ENCODE data around the gene PRR18. TPM values are rescaled to one million over a fixed set of nuclear protein-coding genes. Genes with fewer than 3 reads are reported as not detected.
A peak's percentile ranks its signal among the peaks of the same experiment; 100 is the strongest.

PRR18 gene
- total and polyA plus RNA-seq, 2 of the 13 experiments (the other 11 are each of a cell fraction or from before 2014, with no cell fraction given), result 0.04 TPM

GRCh38 chr6:166342349-166343149 lies 34.4 kb upstream of the PRR18 start, which contains the start of gene SFT2D1 (continued):
- TF ChIP-seq, protein P1, sequence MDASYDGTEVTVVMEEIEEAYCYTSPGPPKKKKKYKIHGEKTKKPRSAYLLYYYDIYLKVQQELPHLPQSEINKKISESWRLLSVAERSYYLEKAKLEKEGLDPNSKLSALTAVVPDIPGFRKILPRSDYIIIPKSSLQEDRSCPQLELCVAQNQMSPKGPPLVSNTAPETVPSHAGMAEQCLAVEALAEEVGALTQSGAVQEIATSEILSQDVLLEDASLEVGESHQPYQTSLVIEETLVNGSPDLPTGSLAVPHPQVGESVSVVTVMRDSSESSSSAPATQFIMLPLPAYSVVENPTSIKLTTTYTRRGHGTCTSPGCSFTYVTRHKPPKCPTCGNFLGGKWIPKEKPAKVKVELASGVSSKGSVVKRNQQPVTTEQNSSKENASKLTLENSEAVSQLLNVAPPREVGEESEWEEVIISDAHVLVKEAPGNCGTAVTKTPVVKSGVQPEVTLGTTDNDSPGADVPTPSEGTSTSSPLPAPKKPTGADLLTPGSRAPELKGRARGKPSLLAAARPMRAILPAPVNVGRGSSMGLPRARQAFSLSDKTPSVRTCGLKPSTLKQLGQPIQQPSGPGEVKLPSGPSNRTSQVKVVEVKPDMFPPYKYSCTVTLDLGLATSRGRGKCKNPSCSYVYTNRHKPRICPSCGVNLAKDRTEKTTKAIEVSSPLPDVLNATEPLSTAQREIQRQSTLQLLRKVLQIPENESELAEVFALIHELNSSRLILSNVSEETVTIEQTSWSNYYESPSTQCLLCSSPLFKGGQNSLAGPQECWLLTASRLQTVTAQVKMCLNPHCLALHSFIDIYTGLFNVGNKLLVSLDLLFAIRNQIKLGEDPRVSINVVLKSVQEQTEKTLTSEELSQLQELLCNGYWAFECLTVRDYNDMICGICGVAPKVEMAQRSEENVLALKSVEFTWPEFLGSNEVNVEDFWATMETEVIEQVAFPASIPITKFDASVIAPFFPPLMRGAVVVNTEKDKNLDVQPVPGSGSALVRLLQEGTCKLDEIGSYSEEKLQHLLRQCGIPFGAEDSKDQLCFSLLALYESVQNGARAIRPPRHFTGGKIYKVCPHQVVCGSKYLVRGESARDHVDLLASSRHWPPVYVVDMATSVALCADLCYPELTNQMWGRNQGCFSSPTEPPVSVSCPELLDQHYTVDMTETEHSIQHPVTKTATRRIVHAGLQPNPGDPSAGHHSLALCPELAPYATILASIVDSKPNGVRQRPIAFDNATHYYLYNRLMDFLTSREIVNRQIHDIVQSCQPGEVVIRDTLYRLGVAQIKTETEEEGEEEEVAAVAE (CRISPR knock-in tag; IDR thresholded peaks at IDR 0.05; ENCODE audit: borderline replicate concordance), result no peak; the same call in none of the 2 replicates
- peak; percentile 98 for TF ChIP-seq DMAP1 (CRISPR knock-in tag; IDR thresholded peaks at IDR 0.05)
- no peak for TF ChIP-seq ZNF644 (CRISPR knock-in tag; IDR thresholded peaks at IDR 0.05; ENCODE audit: low read depth)
- no peak for TF ChIP-seq GTF3A (CRISPR knock-in tag; conservative IDR thresholded peaks at IDR 0.05)
- peak; percentile 74 for TF ChIP-seq SP140L (CRISPR knock-in tag; IDR thresholded peaks at IDR 0.05; ENCODE audit: borderline replicate concordance)
- TF ChIP-seq, protein P2, sequence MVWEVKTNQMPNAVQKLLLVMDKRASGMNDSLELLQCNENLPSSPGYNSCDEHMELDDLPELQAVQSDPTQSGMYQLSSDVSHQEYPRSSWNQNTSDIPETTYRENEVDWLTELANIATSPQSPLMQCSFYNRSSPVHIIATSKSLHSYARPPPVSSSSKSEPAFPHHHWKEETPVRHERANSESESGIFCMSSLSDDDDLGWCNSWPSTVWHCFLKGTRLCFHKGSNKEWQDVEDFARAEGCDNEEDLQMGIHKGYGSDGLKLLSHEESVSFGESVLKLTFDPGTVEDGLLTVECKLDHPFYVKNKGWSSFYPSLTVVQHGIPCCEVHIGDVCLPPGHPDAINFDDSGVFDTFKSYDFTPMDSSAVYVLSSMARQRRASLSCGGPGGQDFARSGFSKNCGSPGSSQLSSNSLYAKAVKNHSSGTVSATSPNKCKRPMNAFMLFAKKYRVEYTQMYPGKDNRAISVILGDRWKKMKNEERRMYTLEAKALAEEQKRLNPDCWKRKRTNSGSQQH (CRISPR knock-in tag; IDR thresholded peaks at IDR 0.05; ENCODE audit: low read depth), result peak; percentile 79; the same call in 1 of the 2 replicates
- peak; percentile 97 for TF ChIP-seq ZNF407 (CRISPR knock-in tag; IDR thresholded peaks at IDR 0.05; ENCODE audit: not compliant biosample characterization)
- TF ChIP-seq ZNF34 (CRISPR knock-in tag; IDR thresholded peaks at IDR 0.05; ENCODE audit: borderline replicate concordance), result no peak
- TF ChIP-seq ETV5 (CRISPR knock-in tag; IDR thresholded peaks at IDR 0.05; ENCODE audit: borderline replicate concordance), result peak; percentile 93
- TF ChIP-seq TAF15 (IDR thresholded peaks at IDR 0.05; ENCODE audit: low read depth, low read length, poor library complexity, severe bottlenecking), result no peak
- 0 out of 2 replicates have a peak, but pooled peaks have one; percentile 1 for TF ChIP-seq ZNF782 (CRISPR knock-in tag; IDR thresholded peaks at IDR 0.05; ENCODE audit: borderline replicate concordance)
- TF ChIP-seq ZNF121 (CRISPR knock-in tag; IDR thresholded peaks at IDR 0.05), result peak; percentile 100

Data from HepG2 (cell line).